ENCODE measurements around the gene GLIPR2. TPM values are rescaled to one million over a fixed set of nuclear protein-coding genes. Genes with fewer than 3 reads are reported as not detected.
"Not testable (repeated sequence)": the region's sequence is repeated elsewhere in the genome, so short reads cannot be mapped to it uniquely, and the experiment has no call there.

The GLIPR2 gene
- total and polyA plus RNA-seq, 2 experiments from 2014 or later, result 5.1 to 5.7 TPM

GRCh38 chr9:36177571-36177970, 41.0 kb downstream of the GLIPR2 start (continued):
- TF ChIP-seq REST (IDR thresholded peaks at IDR 0.05; ENCODE audit: unreplicated experiment) (no peak), ZNF114 (CRISPR knock-in tag; IDR thresholded peaks at IDR 0.05) (no peak), EZH2phosphoT487 (IDR thresholded peaks at IDR 0.05; ENCODE audit: unreplicated experiment) (no peak), JUNB (IDR thresholded peaks at IDR 0.05; ENCODE audit: unreplicated experiment) (no peak)

- H3K27ac Mint-ChIP-seq; H3K36me3 ChIP-seq (ENCODE audit: insufficient read depth); H3K4me2 ChIP-seq; H3K9me2 ChIP-seq (ENCODE audit: insufficient read depth); ATAC-seq; H2AFZ ChIP-seq; H3K4me3 ChIP-seq; H3K4me3 Mint-ChIP-seq; H3F3A ChIP-seq (replicated peaks; ENCODE audit: low read depth); DNase-seq (ENCODE audit: low spot score); H3K79me2 ChIP-seq (replicated peaks; ENCODE audit: insufficient read depth); H3K36me3 Mint-ChIP-seq (ENCODE audit: low read depth); H3K27me3 ChIP-seq (ENCODE audit: insufficient read depth); H3K4me1 Mint-ChIP-seq; H3K27ac ChIP-seq (ENCODE audit: low read depth); H4K20me1 ChIP-seq (replicated peaks; ENCODE audit: insufficient read depth); H3K27me3 Mint-ChIP-seq (ENCODE audit: insufficient read depth, low read depth, poor library complexity); H3K4me1 ChIP-seq (ENCODE audit: insufficient read depth): not testable (repeated sequence)
- H3K9me3 Mint-ChIP-seq, result peaks cover 32% of the 10 kb centered on the region
Measured at GRCh38 chr9:36180243-36180642, 43.7 kb downstream of the GLIPR2 start.

- no peak for DNase-seq (ENCODE audit: low spot score)
- no peak overlapping the region for H3K4me3 Mint-ChIP-seq
- no peaks in the 10 kb centered on the region for H3K27me3 ChIP-seq (ENCODE audit: insufficient read depth)
- H3K9me3 Mint-ChIP-seq, result no peaks in the 10 kb centered on the region; the same call in 1 of the 3 replicates
- peaks cover 15% of the 10 kb centered on the region for H3K4me1 ChIP-seq (ENCODE audit: insufficient read depth)
- H3K79me2 ChIP-seq (replicated peaks; ENCODE audit: insufficient read depth), result peaks cover 16% of the 10 kb centered on the region
- no peaks in the 10 kb centered on the region; the same call in 2 of the 3 replicates for H3K36me3 Mint-ChIP-seq (ENCODE audit: low read depth)
- peaks cover 15% of the 10 kb centered on the region for H3K4me1 Mint-ChIP-seq
- H3K27ac Mint-ChIP-seq, result no peak overlapping the region
- peaks cover 12% of the 10 kb centered on the region for H3K27me3 Mint-ChIP-seq (ENCODE audit: insufficient read depth, low read depth, poor library complexity)
- peaks cover 11% of the 10 kb centered on the region; the same call in 1 of the 2 replicates for H3K9me2 ChIP-seq (ENCODE audit: insufficient read depth)
- no peaks in the 10 kb centered on the region for H3K36me3 ChIP-seq (ENCODE audit: insufficient read depth)
- H2AFZ ChIP-seq, result no peak overlapping the region
- H3K4me2 ChIP-seq, result no peak overlapping the region
- peaks cover 11% of the 10 kb centered on the region for H4K20me1 ChIP-seq (replicated peaks; ENCODE audit: insufficient read depth)
- no peak overlapping the region for H3K4me3 ChIP-seq
- peaks cover 8% of the 10 kb centered on the region for H3F3A ChIP-seq (replicated peaks; ENCODE audit: low read depth)
- no peak overlapping the region for H3K27ac ChIP-seq (ENCODE audit: low read depth)
- no peak for ATAC-seq
- TF ChIP-seq NANOG (IDR thresholded peaks at IDR 0.05; ENCODE audit: borderline replicate concordance) (no peak), STAT1 (IDR thresholded peaks at IDR 0.05; ENCODE audit: unreplicated experiment) (no peak), EZH2 (IDR thresholded peaks at IDR 0.05; ENCODE audit: low read depth, unreplicated experiment) (no peak), ZNF462 (CRISPR knock-in tag; IDR thresholded peaks at IDR 0.05) (no peak), JUNB (IDR thresholded peaks at IDR 0.05; ENCODE audit: unreplicated experiment) (no peak), ZNF331 (CRISPR knock-in tag; IDR thresholded peaks at IDR 0.05; ENCODE audit: low read depth) (no peak), CREB1 (CRISPR knock-in tag; IDR thresholded peaks at IDR 0.05; ENCODE audit: low read depth) (no peak), EZH2phosphoT487 (IDR thresholded peaks at IDR 0.05; ENCODE audit: unreplicated experiment) (no peak)
Measured at GRCh38 chr9:36187414-36187813, 50.9 kb downstream of the GLIPR2 start.

Data from GM23338 (cell line).